Transverse colon (tissue), 3 donors: ENCODE results near the gene SYT12.

ENCODE experiments used
- CTCF ChIP-seq, 5 experiments: fragments of 200-600 bp in 3 of 5; fragments of 450-650 bp in 2 of 5; sonication (generic) in 3 of 5; IDR thresholded peaks; 1 replicate in 2 of 5; 2 replicates in 3 of 5; pipeline ENCODE4 v1.5.1; 2016 to 2017; ENCODE audit warnings: antibody characterized with exemption in 5 of 5, inconsistent platforms in 3 of 5, mild to moderate bottlenecking in 2 of 5, moderate library complexity in 1 of 5
- POLR2A ChIP-seq: fragments of 450-650 bp; IDR thresholded peaks from one replicate; pipeline ENCODE4 v1.6.1; 2016; ENCODE audit warnings: antibody characterized with exemption, mild to moderate bottlenecking, moderate library complexity

GRCh38 chr11:67026941-67027340 lies 4.0 kb downstream of the SYT12 start:
- TF ChIP-seq CTCF (IDR thresholded peaks at IDR 0.05) (no peak), POLR2A (no peak)
